T-cell (primary cell): Measurements from ENCODE around the gene AASDHPPT. TPM values are rescaled to one million over a fixed set of nuclear protein-coding genes. Genes with fewer than 3 reads are reported as not detected.
"Not testable (repeated sequence)": the region's sequence is repeated elsewhere in the genome, so short reads cannot be mapped to it uniquely, and the experiment has no call there.

Experiments used
- ATAC-seq, 4 experiments: fragments of 200-7000 bp in 3 of 4; fragments of 150-1000 bp in 1 of 4; cut with Tn5 transposase; replicated peaks in 1 of 4; 1 replicate in 3 of 4; 2 replicates in 1 of 4; pipeline ENCODE4 v1.10.0; 2021; ENCODE audit warnings: moderate library complexity in 3 of 4, mild to moderate bottlenecking in 2 of 4, moderate number of reproducible peaks in 1 of 4
- CTCF ChIA-PET, 2 donors: fragments of 300-600 bp; sonication (Branson Sonifier 250); formaldehyde crosslinking; loops; one replicate each; lab custom pipeline; 2022; ENCODE audit warnings: antibody characterized with exemption in 2 of 2; lab: Charles Lee
- POLR2A ChIA-PET, 2 donors: fragments of 300-600 bp; sonication (Branson Sonifier 250); formaldehyde crosslinking; loops; one replicate each; lab custom pipeline; 2022; ENCODE audit warnings: antibody characterized with exemption in 2 of 2; lab: Charles Lee
- DNase-seq, 35 experiments: peaks; one replicate each; pipeline versions ENCODE4 v3.0.0 to v3.0.0-alpha.2; 2013 to 2023
- H3K27ac ChIP-seq: one replicate; pipeline ENCODE4 v1.5.1; 2013; ENCODE audit warnings: low read length
- H3K27me3 ChIP-seq, 2 experiments: replicated peaks in 1 of 2; 1 replicate in 1 of 2; 2 replicates in 1 of 2; pipeline versions ENCODE4 v1.6.1 to v1.7.0; 2013; ENCODE audit warnings: low read length in 1 of 2, mixed read lengths in 1 of 2; ENCODE audit not compliant: control insufficient read depth in 2 of 2, insufficient read depth in 2 of 2; ENCODE audit errors: extremely low read depth in 1 of 2
- H3K36me3 ChIP-seq, 2 donors: 1 replicate in 1 of 2; 2 replicates in 1 of 2; pipeline versions ENCODE4 v1.6.1 to v1.7.0; 2013; ENCODE audit warnings: low read length in 1 of 2; ENCODE audit not compliant: control insufficient read depth in 2 of 2, insufficient read depth in 1 of 2; ENCODE audit errors: extremely low read depth in 1 of 2
- H3K4me1 ChIP-seq, 2 experiments: 1 replicate in 1 of 2; 2 replicates in 1 of 2; pipeline versions ENCODE4 v1.6.1 to v1.7.0; 2013; ENCODE audit warnings: low read length in 2 of 2, mixed read lengths in 1 of 2; ENCODE audit not compliant: insufficient read depth in 2 of 2, control insufficient read depth in 1 of 2; ENCODE audit errors: extremely low read depth in 1 of 2
- H3K4me3 ChIP-seq, 2 donors: 1 replicate in 1 of 2; 2 replicates in 1 of 2; pipeline versions ENCODE4 v1.5.1 to v1.7.0; 2013; ENCODE audit warnings: mild to moderate bottlenecking in 2 of 2, low read length in 1 of 2, moderate library complexity in 1 of 2; ENCODE audit not compliant: control insufficient read depth in 1 of 2; ENCODE audit errors: extremely low read depth in 1 of 2
- H3K9me3 ChIP-seq: 2 replicates; pipeline ENCODE4 v1.7.0; 2013
- H3K27ac Mint-ChIP-seq, 2 donors: one replicate each; pipeline ENCODE4 v1.8.0; 2020 to 2021; ENCODE audit warnings: mild to moderate bottlenecking in 2 of 2, mixed read lengths in 2 of 2
- H3K27me3 Mint-ChIP-seq, 2 donors: one replicate each; pipeline ENCODE4 v1.8.0; 2021 to 2022; ENCODE audit warnings: mixed read lengths in 2 of 2
- H3K36me3 Mint-ChIP-seq: one replicate; pipeline ENCODE4 v1.8.0; 2021; ENCODE audit warnings: mixed read lengths
- H3K4me1 Mint-ChIP-seq, 3 donors: one replicate each; pipeline ENCODE4 v1.8.0; 2020 to 2022; ENCODE audit warnings: mixed read lengths in 3 of 3, mild to moderate bottlenecking in 1 of 3
- H3K4me3 Mint-ChIP-seq, 3 donors: one replicate each; pipeline ENCODE4 v1.8.0; 2020 to 2022; ENCODE audit warnings: mild to moderate bottlenecking in 3 of 3, mixed read lengths in 3 of 3, moderate library complexity in 3 of 3
- H3K9me3 Mint-ChIP-seq, 3 donors: one replicate each; pipeline ENCODE4 v1.8.0; 2020 to 2022; ENCODE audit warnings: mixed read lengths in 3 of 3
- WGBS: methylation state at CpG from one replicate; pipeline ENCODE4 v1.1.5; 2013; ENCODE audit warnings: missing lambda C conversion rate; ENCODE audit not compliant: insufficient coverage; 5-methylcytosine and 5-hydroxymethylcytosine counted together
- total RNA-seq, 35 experiments: library from RNA in 6 of 35; stranded (reverse) in 6 of 35; fragments of 120-200 nt in 1 of 35; gene quantifications; one replicate each; pipeline versions ENCODE4 v1.2.1 to v1.2.4 and lab custom pipeline; 2013 to 2026

The AASDHPPT gene
- total RNA-seq, 5 donors from 2014 or later (not counting 1 experiment from before 2014, with no cell fraction given) = 17.8 to 33.0 (median 31.1) TPM

GRCh38 chr11:106047631-106048030, 29.8 kb upstream of the AASDHPPT start:
- ATAC-seq = no peak
- Mint-ChIP-seq H3K27me3 (peaks cover 4 to 9% of the 10 kb centered on the region in 2 donors), H3K4me3 (no peak overlapping the region), H3K9me3 (no peaks in the 10 kb centered on the region), H3K4me1 (no peaks in the 10 kb centered on the region), H3K36me3 (no peaks in the 10 kb centered on the region), H3K27ac (no peak overlapping the region)
- Histone ChIP-seq H3K4me3 (no peak overlapping the region), H3K27me3 (peaks cover 0 to 5% of the 10 kb centered on the region in 2 experiments), H3K9me3 (no peaks in the 10 kb centered on the region), H3K36me3 (no peaks in the 10 kb centered on the region), H3K4me1 (no peaks in the 10 kb centered on the region), H3K27ac (no peak overlapping the region)
- ChIA-PET POLR2A (no interaction called here), CTCF (interaction anchor here in 1 of 2 donors (1.1 kb wide), 1 partner anchor 23 kb away, joined by 3 read pairs; no protein-coding TSS in a partner anchor)
- no peak for DNase-seq

GRCh38 chr11:106049727-106050476, 27.6 kb upstream of the AASDHPPT start:
- no peak overlapping the region for H3K4me3 ChIP-seq
- Mint-ChIP-seq H3K36me3 (peaks cover 8% of the 10 kb centered on the region), H3K27me3 (peaks cover 0 to 3% of the 10 kb centered on the region in 2 donors), H3K4me3 (no peak overlapping the region), H3K9me3 (no peaks in the 10 kb centered on the region), H3K27ac (no peak overlapping the region), H3K4me1 (no peaks in the 10 kb centered on the region)
- ATAC-seq = no peak
- no peaks in the 10 kb centered on the region for H3K9me3 ChIP-seq
- H3K36me3 ChIP-seq = no peaks in the 10 kb centered on the region
- no peaks in the 10 kb centered on the region for H3K27me3 ChIP-seq
- H3K27ac ChIP-seq = no peak overlapping the region
- H3K4me1 ChIP-seq = no peaks in the 10 kb centered on the region
- ChIA-PET CTCF (interaction anchor here in 1 of 2 donors (0.5 kb wide), 1 partner anchor 34 kb away, joined by 4 read pairs; no protein-coding TSS in a partner anchor), POLR2A (interaction anchor here in 1 of 2 donors (0.6 kb wide), 1 partner anchor 21 kb away, joined by 3 read pairs; no protein-coding TSS in a partner anchor)
- DNase-seq = no peak
- 80% methylated on average over 1 of the region's 5 CpGs for WGBS

GRCh38 chr11:106051103-106051502, 26.4 kb upstream of the AASDHPPT start:
- no peak for DNase-seq
- POLR2A ChIA-PET = no interaction called here
- Histone ChIP-seq H3K27ac (no peak overlapping the region), H3K36me3 (peaks cover 0 to 2% of the 10 kb centered on the region in 2 donors), H3K4me3 (no peak overlapping the region), H3K9me3 (no peaks in the 10 kb centered on the region), H3K27me3 (no peaks in the 10 kb centered on the region), H3K4me1 (no peaks in the 10 kb centered on the region)
- H3K4me3 Mint-ChIP-seq = no peak overlapping the region
- ATAC-seq = no peak
- peaks cover 8% of the 10 kb centered on the region for H3K36me3 Mint-ChIP-seq
- H3K4me1 Mint-ChIP-seq = no peaks in the 10 kb centered on the region
- CTCF ChIA-PET = no interaction called here
- H3K27me3 Mint-ChIP-seq = no peaks in the 10 kb centered on the region
- no peaks in the 10 kb centered on the region for H3K9me3 Mint-ChIP-seq
- H3K27ac Mint-ChIP-seq = no peak overlapping the region
- no CpG with 5 or more reads among the region's 2 CpGs for WGBS

GRCh38 chr11:106058377-106058776, 19.1 kb upstream of the AASDHPPT start:
- H3K9me3 Mint-ChIP-seq, H3K4me3 Mint-ChIP-seq, DNase-seq, CTCF ChIA-PET, H3K27ac ChIP-seq, H3K9me3 ChIP-seq, POLR2A ChIA-PET, H3K27me3 ChIP-seq, ATAC-seq, H3K4me1 ChIP-seq, H3K4me3 ChIP-seq, H3K27ac Mint-ChIP-seq, H3K27me3 Mint-ChIP-seq, H3K36me3 ChIP-seq: not testable (repeated sequence)
- WGBS = 98% methylated on average over 6 of the region's 14 CpGs
- peaks cover 7 to 13% (median 12%) of the 10 kb centered on the region in 3 donors for H3K4me1 Mint-ChIP-seq
- peaks cover 27% of the 10 kb centered on the region for H3K36me3 Mint-ChIP-seq

- ATAC-seq = no peak
- H3K9me3 Mint-ChIP-seq = no peaks in the 10 kb centered on the region
- H3K27ac Mint-ChIP-seq = no peak overlapping the region
- POLR2A ChIA-PET = no interaction called here
- peaks cover 7 to 13% (median 12%) of the 10 kb centered on the region in 3 donors for H3K4me1 Mint-ChIP-seq
- H3K4me3 Mint-ChIP-seq = no peak overlapping the region
- no peaks in the 10 kb centered on the region for H3K27me3 ChIP-seq
- no peaks in the 10 kb centered on the region for H3K9me3 ChIP-seq
- no peaks in the 10 kb centered on the region for H3K4me1 ChIP-seq
- H3K4me3 ChIP-seq = no peak overlapping the region
- H3K36me3 ChIP-seq = peaks cover 0 to 3% of the 10 kb centered on the region in 2 donors
- no peak for DNase-seq
- H3K27me3 Mint-ChIP-seq = no peaks in the 10 kb centered on the region
- peaks cover 20% of the 10 kb centered on the region for H3K36me3 Mint-ChIP-seq
- CTCF ChIA-PET = no interaction called here
- WGBS = no CpG with 5 or more reads among the region's 1 CpG
- no peak overlapping the region for H3K27ac ChIP-seq
These were observed 17.8 kb upstream of the AASDHPPT start for GRCh38 chr11:106059617-106060016.

GRCh38 chr11:106061249-106061784, 16.1 kb upstream of the AASDHPPT start:
- ATAC-seq (no peak), DNase-seq (no peak)
- Mint-ChIP-seq H3K4me3 (no peak overlapping the region), H3K36me3 (peaks cover 27% of the 10 kb centered on the region), H3K27ac (no peak overlapping the region), H3K27me3 (no peaks in the 10 kb centered on the region), H3K4me1 (peaks cover 7 to 13% (median 12%) of the 10 kb centered on the region in 3 donors), H3K9me3 (no peaks in the 10 kb centered on the region)
- Histone ChIP-seq H3K4me1 (no peaks in the 10 kb centered on the region), H3K9me3 (no peaks in the 10 kb centered on the region), H3K36me3 (peaks cover 0 to 2% of the 10 kb centered on the region in 2 donors), H3K4me3 (no peak overlapping the region), H3K27ac (no peak overlapping the region), H3K27me3 (no peaks in the 10 kb centered on the region)
- ChIA-PET CTCF (interaction anchor here in 1 of 2 donors (1.3 kb wide), 1 partner anchor 16 kb away, joined by 3 read pairs; the partner anchor contains the start of genes AASDHPPT and KBTBD3), POLR2A (interaction anchor here in 1 of 2 donors (0.6 kb wide), 1 partner anchor 556 kb away, joined by 3 read pairs; no protein-coding TSS in a partner anchor)
